B cell (primary cell): Measurements from ENCODE around the gene CDH12. TPM values are rescaled to one million over a fixed set of nuclear protein-coding genes. Genes with fewer than 3 reads are reported as not detected.

Source experiments
- ATAC-seq: fragments of 200-7000 bp; cut with Tn5 transposase; one replicate; pipeline ENCODE4 v1.10.0; 2021; ENCODE audit warnings: low read depth, mild to moderate bottlenecking, moderate number of reproducible peaks, moderate library complexity
- CTCF ChIA-PET: fragments of 350-600 bp; sonication (Branson Sonifier 250); formaldehyde crosslinking; loops from one replicate; lab custom pipeline; 2021; ENCODE audit warnings: antibody characterized with exemption, inconsistent platforms; lab: Charles Lee
- POLR2A ChIA-PET: fragments of 350-600 bp; sonication (Branson Sonifier 250); formaldehyde crosslinking; loops from one replicate; lab custom pipeline; 2021; ENCODE audit warnings: antibody characterized with exemption; lab: Charles Lee
- DNase-seq: peaks from one replicate; pipeline ENCODE4 v3.0.0; 2013
- H2AFZ ChIP-seq: 2 replicates; pipeline ENCODE4 v1.6.1; 2012; ENCODE audit warnings: mild to moderate bottlenecking, low read depth, low read length; ENCODE audit not compliant: insufficient read depth, poor library complexity, severe bottlenecking
- H3K27ac ChIP-seq, 2 donors: 1 replicate in 1 of 2; 2 replicates in 1 of 2; pipeline ENCODE4 v1.5.1; 2012 to 2013; ENCODE audit warnings: low read length in 2 of 2, mild to moderate bottlenecking in 2 of 2, moderate library complexity in 1 of 2
- H3K27me3 ChIP-seq, 4 experiments: fragments of 200-600 bp in 1 of 4; sonication (generic) in 1 of 4; replicated peaks in 1 of 4; 1 replicate in 2 of 4; 2 replicates in 2 of 4; pipeline versions ENCODE4 v1.6.1 to v1.7.0; 2013 to 2016; ENCODE audit warnings: low read length in 3 of 4, mild to moderate bottlenecking in 2 of 4, mixed read lengths in 1 of 4, moderate library complexity in 1 of 4; ENCODE audit not compliant: insufficient read depth in 4 of 4, control insufficient read depth in 3 of 4; ENCODE audit errors: control extremely low read depth in 1 of 4
- H3K36me3 ChIP-seq, 2 experiments: replicated peaks in 1 of 2; 1 replicate in 1 of 2; 2 replicates in 1 of 2; pipeline versions ENCODE4 v1.6.1 to v1.7.1; 2013; ENCODE audit warnings: low read length in 1 of 2; ENCODE audit not compliant: insufficient read depth in 2 of 2, control insufficient read depth in 1 of 2; ENCODE audit errors: control extremely low read depth in 1 of 2, extremely low read depth in 1 of 2
- H3K4me1 ChIP-seq, 2 donors: fragments of 200-600 bp in 1 of 2; sonication (generic) in 1 of 2; 1 replicate in 1 of 2; 2 replicates in 1 of 2; pipeline versions ENCODE4 v1.5.1 to v1.6.1; 2013 to 2017; ENCODE audit warnings: low read length in 2 of 2; ENCODE audit not compliant: control insufficient read depth in 2 of 2, insufficient read depth in 2 of 2
- H3K4me2 ChIP-seq: replicated peaks from 2 replicates; pipeline ENCODE3; 2012; ENCODE audit warnings: mild to moderate bottlenecking, low read depth, low read length; ENCODE audit not compliant: poor library complexity, severe bottlenecking
- H3K4me3 ChIP-seq, 5 experiments: fragments of 200-600 bp in 1 of 5; sonication (generic) in 1 of 5; 1 replicate in 3 of 5; 2 replicates in 2 of 5; pipeline versions ENCODE4 v1.5.1 to v1.7.0; 2011 to 2016; ENCODE audit warnings: low read length in 4 of 5, mild to moderate bottlenecking in 4 of 5, low read depth in 2 of 5, control low read depth in 1 of 5, moderate library complexity in 1 of 5; ENCODE audit not compliant: insufficient read depth in 1 of 5; ENCODE audit errors: control extremely low read depth in 1 of 5, extremely low read depth in 1 of 5
- H3K79me2 ChIP-seq: fragments of 200-600 bp; sonication (generic); one replicate; pipeline ENCODE4 v1.6.0; 2016; ENCODE audit warnings: low read length; ENCODE audit not compliant: control insufficient read depth, insufficient read depth
- H3K9ac ChIP-seq: fragments of 200-600 bp; sonication (generic); 2 replicates; pipeline ENCODE4 v1.6.1; 2017; ENCODE audit warnings: mild to moderate bottlenecking, low read length, moderate library complexity
- H3K9me3 ChIP-seq, 3 donors: one replicate each; pipeline versions ENCODE4 v1.6.1 to v1.7.1; 2013; ENCODE audit warnings: low read length in 2 of 3; ENCODE audit not compliant: control insufficient read depth in 2 of 3, insufficient read depth in 1 of 3; ENCODE audit errors: control extremely low read depth in 1 of 3
- H4K20me1 ChIP-seq: 2 replicates; pipeline ENCODE4 v1.6.0; 2012; ENCODE audit warnings: mild to moderate bottlenecking, low read length; ENCODE audit not compliant: insufficient read depth, control insufficient read depth, poor library complexity, severe bottlenecking
- H3K27ac Mint-ChIP-seq: one replicate; pipeline ENCODE4 v1.8.0; 2021; ENCODE audit warnings: mixed read lengths
- H3K27me3 Mint-ChIP-seq: one replicate; pipeline ENCODE4 v1.8.0; 2021; ENCODE audit warnings: mixed read lengths
- H3K4me1 Mint-ChIP-seq: one replicate; pipeline ENCODE4 v1.8.0; 2021; ENCODE audit warnings: mixed read lengths
- H3K4me3 Mint-ChIP-seq: one replicate; pipeline ENCODE4 v1.8.0; 2021; ENCODE audit warnings: mixed read lengths
- H3K9me3 Mint-ChIP-seq: one replicate; pipeline ENCODE4 v1.8.0; 2022; ENCODE audit warnings: mixed read lengths; ENCODE audit not compliant: insufficient read depth
- EZH2 ChIP-seq: IDR thresholded peaks from 2 replicates; pipeline ENCODE4 v1.6.1; 2012; ENCODE audit warnings: borderline replicate concordance, low read depth, mild to moderate bottlenecking, moderate library complexity, low read length; ENCODE audit not compliant: insufficient read depth, poor library complexity, severe bottlenecking
- WGBS: methylation state at CpG from one replicate; pipeline ENCODE4 v1.1.5; 2013; ENCODE audit warnings: missing lambda C conversion rate; ENCODE audit not compliant: insufficient coverage; 5-methylcytosine and 5-hydroxymethylcytosine counted together
- intact Hi-C: fragments of 100-400 bp; cut with micrococcal nuclease; formaldehyde crosslinking; loops from one replicate; pipeline ENCODE4 v1.10.0; 2022
- polyA plus RNA-seq: library from polyadenylated mRNA; depleted of rRNA; stranded (reverse); fragments of >200 nt; gene quantifications from 2 replicates; pipeline ENCODE4 v1.2.3, GENCODE V29; 2012
- total RNA-seq, 2 donors: library from RNA; stranded (reverse); fragments of 120-200 nt in 1 of 2; gene quantifications; 1 replicate in 1 of 2; 2 replicates in 1 of 2; pipeline versions ENCODE4 v1.2.3 to v1.2.4, GENCODE V29; 2013 to 2022
- TF ChIP-seq, protein P1 (sequence below): fragments of 200-600 bp; IDR thresholded peaks from one replicate; pipeline ENCODE4 v1.8.0; 2022; ENCODE audit warnings: antibody characterized with exemption, mild to moderate bottlenecking

CDH12 gene
- total and polyA plus RNA-seq, 2 donors (not counting 1 experiment from before 2014, with no cell fraction given), result not detected

DNA sequence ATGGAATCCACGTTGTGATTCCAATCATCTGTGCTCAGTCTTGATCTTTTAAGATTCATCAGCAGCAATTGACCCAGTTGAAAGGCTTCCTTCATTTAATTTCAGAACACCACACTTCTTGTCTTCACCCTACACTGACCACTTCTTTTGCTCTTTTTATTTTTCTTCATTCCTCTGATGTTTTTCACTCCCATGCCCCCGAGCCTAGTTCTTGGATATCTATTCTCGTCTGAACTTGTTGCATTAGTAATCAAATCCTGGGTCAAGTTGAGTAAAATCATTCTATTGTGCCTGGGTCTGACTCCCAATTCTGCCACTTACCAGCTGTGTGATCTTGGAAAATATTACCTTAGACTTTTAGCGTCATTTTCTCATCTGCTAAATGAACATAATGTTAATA, 356.5 kb downstream of the CDH12 start:
- ATAC-seq, result no peak

DNA sequence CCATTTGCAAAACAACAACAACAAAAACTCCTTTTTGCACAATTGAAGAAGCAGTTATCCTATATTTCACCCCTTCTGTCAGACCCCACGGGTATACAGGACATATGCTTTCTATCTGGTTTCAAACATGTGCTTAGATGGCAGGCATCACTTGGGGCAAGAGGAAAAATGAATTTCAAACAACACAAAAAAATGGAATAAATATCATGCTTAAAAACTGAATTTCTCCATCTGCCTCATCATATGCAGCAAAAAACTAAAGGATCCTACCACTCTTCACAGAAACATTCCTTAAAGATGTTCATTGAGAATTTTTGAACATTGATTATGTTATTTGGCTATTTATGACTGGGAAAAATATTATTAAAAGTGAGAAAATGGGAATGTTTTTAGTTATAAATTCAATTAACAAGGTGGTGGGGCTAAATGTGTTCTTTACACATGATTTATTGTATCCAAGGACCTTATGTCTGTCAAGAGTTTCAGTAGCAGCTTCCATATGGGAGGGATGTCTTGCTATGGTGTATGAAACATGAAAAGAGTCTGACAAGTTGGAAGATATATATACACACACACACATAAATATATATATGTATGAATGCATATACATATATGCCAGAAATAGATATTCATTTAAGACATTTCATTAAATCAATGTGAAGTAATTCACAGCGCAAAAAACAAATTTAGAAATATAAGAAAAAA, 358.0 kb downstream of the CDH12 start:
- no peak overlapping the region for H3K4me3 ChIP-seq
- ChIA-PET CTCF (no interaction called here), POLR2A (no interaction called here)
- no peak overlapping the region for H3K9ac ChIP-seq
- no peaks in the 10 kb centered on the region for H3K27me3 ChIP-seq
- no peak overlapping the region for H3K4me2 ChIP-seq
- no peak for TF ChIP-seq EZH2
- TF ChIP-seq, protein P1, sequence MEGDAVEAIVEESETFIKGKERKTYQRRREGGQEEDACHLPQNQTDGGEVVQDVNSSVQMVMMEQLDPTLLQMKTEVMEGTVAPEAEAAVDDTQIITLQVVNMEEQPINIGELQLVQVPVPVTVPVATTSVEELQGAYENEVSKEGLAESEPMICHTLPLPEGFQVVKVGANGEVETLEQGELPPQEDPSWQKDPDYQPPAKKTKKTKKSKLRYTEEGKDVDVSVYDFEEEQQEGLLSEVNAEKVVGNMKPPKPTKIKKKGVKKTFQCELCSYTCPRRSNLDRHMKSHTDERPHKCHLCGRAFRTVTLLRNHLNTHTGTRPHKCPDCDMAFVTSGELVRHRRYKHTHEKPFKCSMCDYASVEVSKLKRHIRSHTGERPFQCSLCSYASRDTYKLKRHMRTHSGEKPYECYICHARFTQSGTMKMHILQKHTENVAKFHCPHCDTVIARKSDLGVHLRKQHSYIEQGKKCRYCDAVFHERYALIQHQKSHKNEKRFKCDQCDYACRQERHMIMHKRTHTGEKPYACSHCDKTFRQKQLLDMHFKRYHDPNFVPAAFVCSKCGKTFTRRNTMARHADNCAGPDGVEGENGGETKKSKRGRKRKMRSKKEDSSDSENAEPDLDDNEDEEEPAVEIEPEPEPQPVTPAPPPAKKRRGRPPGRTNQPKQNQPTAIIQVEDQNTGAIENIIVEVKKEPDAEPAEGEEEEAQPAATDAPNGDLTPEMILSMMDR, result no peak
- H3K4me1 ChIP-seq, result no peaks in the 10 kb centered on the region
- H3K27ac ChIP-seq, result no peak overlapping the region
- no peak overlapping the region for H2AFZ ChIP-seq
- no peaks in the 10 kb centered on the region for H3K9me3 Mint-ChIP-seq
- no peaks in the 10 kb centered on the region for H3K79me2 ChIP-seq
- no peak overlapping the region for H3K4me3 Mint-ChIP-seq
- no CpG with 5 or more reads among the region's 2 CpGs for WGBS
- ATAC-seq (no peak), DNase-seq (no peak)
- intact Hi-C loops, result no loop called here
- no peaks in the 10 kb centered on the region for H3K27me3 Mint-ChIP-seq
- H4K20me1 ChIP-seq, result no peaks in the 10 kb centered on the region
- no peaks in the 10 kb centered on the region for H3K4me1 Mint-ChIP-seq
- no peaks in the 10 kb centered on the region for H3K36me3 ChIP-seq
- no peaks in the 10 kb centered on the region for H3K9me3 ChIP-seq
- no peak overlapping the region for H3K27ac Mint-ChIP-seq

More for the DNA sequence above, 356.5 kb downstream of the CDH12 start:
- H3K79me2 ChIP-seq, result no peaks in the 10 kb centered on the region
- Mint-ChIP-seq H3K27ac (no peak overlapping the region), H3K27me3 (no peaks in the 10 kb centered on the region), H3K4me1 (no peaks in the 10 kb centered on the region), H3K9me3 (no peaks in the 10 kb centered on the region), H3K4me3 (no peak overlapping the region)
- 0% methylated on average over 1 of the region's 4 CpGs for WGBS
- H3K9me3 ChIP-seq, result no peaks in the 10 kb centered on the region
- no peak overlapping the region for H3K4me2 ChIP-seq
- no peak overlapping the region for H3K27ac ChIP-seq
- no peaks in the 10 kb centered on the region for H4K20me1 ChIP-seq
- ChIA-PET POLR2A (no interaction called here), CTCF (no interaction called here)
- no peak for DNase-seq
- H3K36me3 ChIP-seq, result no peaks in the 10 kb centered on the region
- H2AFZ ChIP-seq, result no peak overlapping the region
- intact Hi-C loops, result no loop called here
- H3K9ac ChIP-seq, result no peak overlapping the region
- no peaks in the 10 kb centered on the region for H3K27me3 ChIP-seq
- no peaks in the 10 kb centered on the region for H3K4me1 ChIP-seq
- no peak for TF ChIP-seq EZH2
- TF ChIP-seq, protein P1, result no peak
- H3K4me3 ChIP-seq, result no peak overlapping the region
